ENCODE results near the gene GET4. TPM values are rescaled to one million over a fixed set of nuclear protein-coding genes. Genes with fewer than 3 reads are reported as not detected.

Gene GET4
- total RNA-seq, 2 experiments from 2014 or later, result 22.3 to 27.1 TPM

DNA sequence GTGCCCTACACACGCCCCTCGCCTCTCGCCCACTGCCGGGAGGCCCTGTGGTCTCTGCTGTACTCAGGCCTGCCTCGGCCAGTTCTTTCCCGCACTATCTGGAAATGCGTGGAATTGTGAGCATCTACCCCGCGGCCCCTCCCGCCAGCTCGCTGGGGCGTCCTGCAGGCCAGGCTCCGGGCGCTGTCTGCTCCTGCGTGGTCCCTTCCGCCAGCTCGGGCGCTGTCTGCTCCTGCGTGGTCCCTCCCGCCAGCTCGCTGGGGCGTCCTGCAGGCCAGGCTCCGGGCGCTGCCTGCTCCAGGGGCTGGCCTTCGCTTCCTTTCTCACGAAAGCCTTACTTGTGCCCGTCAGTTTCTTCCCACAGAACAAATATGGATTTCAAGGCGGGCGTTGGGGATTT is 14.9 kb downstream of the GET4 start:
- CTCF ChIA-PET, result no interaction called here
- H3K27ac Mint-ChIP-seq, result no peak overlapping the region

DNA sequence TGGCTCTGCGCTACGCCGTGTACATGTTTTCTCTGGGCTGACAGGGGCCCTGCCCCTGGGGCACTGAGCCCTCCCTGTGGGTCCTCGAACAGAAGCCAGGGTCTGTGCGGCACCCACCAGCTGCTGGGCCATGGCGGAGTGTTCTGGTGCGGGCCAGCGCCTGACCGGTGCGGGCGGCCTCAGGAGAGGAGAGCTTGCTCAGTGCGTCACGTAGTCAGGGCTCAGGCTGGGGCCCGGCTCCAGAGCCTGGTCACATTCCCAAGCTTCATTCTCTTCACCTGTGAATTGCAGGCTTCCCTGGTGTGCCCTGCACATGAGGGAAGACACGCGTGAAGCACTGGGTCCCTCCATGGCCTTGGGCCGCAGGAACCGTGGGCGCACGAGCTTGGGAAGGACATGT is 15.5 kb downstream of the GET4 start:
- no peaks in the 10 kb centered on the region for H3K9me3 Mint-ChIP-seq
- intact Hi-C loops (cut with micrococcal nuclease), result no loop called here
- ChIA-PET CTCF (no interaction called here), POLR2A (no interaction called here)
- no peaks in the 10 kb centered on the region for H3K27me3 Mint-ChIP-seq
- no peak overlapping the region for H3K4me3 Mint-ChIP-seq
- H3K27ac Mint-ChIP-seq, result no peak overlapping the region
- no peaks in the 10 kb centered on the region for H3K4me1 Mint-ChIP-seq (ENCODE audit: low read depth)
- no peak for DNase-seq
- peaks cover 30% of the 10 kb centered on the region for H3K36me3 Mint-ChIP-seq

More for the DNA sequence above, 14.9 kb downstream of the GET4 start:
- no peak for DNase-seq
- no peaks in the 10 kb centered on the region for H3K4me1 Mint-ChIP-seq (ENCODE audit: low read depth)
- intact Hi-C loops (cut with micrococcal nuclease), result no loop called here
- H3K36me3 Mint-ChIP-seq, result peaks cover 29% of the 10 kb centered on the region
- no peak overlapping the region for H3K4me3 Mint-ChIP-seq
- no peaks in the 10 kb centered on the region for H3K9me3 Mint-ChIP-seq
- no peaks in the 10 kb centered on the region for H3K27me3 Mint-ChIP-seq
- POLR2A ChIA-PET, result no interaction called here

DNA sequence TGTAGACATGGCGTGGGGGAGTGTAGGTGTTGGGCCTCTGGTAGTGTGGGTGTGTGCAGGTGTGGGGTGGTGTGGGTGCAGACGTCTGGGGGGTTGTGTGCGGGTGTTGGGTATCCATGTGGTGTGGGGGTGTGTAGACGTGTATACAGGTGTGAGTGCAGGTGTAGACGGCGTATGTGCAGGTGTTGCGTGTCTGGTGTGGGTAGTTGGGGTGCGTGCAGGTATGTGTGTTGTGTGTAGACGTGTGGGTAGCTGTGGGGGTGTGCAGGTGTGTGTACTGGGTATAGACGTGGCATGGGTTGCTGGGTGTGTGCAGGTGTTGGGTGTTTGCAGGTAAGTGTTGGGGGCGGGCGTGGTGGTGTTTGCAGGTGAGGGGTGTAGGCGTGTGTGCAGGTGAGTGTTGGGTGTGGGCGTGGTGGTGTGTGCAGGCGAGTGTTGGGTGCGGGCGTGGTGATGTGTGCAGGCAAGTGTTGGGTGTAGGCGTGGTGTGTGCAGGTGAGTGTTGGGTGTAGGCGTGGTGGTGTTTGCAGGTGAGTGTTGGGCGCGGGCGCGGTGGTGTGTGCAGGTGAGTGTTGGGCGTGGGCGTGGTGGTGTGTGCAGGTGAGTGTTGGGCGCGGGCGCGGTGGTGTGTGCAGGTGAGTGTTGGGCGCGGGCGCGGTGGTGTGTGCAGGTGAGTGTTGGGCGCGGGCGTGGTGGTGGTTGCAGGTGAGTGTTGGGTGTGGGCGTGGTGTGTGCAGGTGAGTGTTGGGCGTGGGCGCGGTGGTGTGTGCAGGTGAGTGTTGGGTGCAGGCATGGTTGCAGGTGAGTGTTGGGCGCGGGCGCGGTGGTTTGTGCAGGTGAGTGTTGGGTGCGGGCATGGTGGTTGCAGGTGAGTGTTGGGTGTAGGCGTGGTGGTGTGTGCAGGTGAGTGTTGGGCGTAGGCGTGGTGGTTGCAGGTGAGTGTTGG is 16.6 kb downstream of the GET4 start:
- Mint-ChIP-seq H3K36me3 (peaks cover 29% of the 10 kb centered on the region), H3K27ac (no peak overlapping the region), H3K9me3 (no peaks in the 10 kb centered on the region), H3K27me3 (no peaks in the 10 kb centered on the region), H3K4me3 (no peak overlapping the region), H3K4me1 (ENCODE audit: low read depth) (no peaks in the 10 kb centered on the region)
- CTCF ChIA-PET, result no interaction called here
- intact Hi-C loops (cut with micrococcal nuclease), result no loop called here
- POLR2A ChIA-PET, result no interaction called here
- DNase-seq, result no peak

DNA sequence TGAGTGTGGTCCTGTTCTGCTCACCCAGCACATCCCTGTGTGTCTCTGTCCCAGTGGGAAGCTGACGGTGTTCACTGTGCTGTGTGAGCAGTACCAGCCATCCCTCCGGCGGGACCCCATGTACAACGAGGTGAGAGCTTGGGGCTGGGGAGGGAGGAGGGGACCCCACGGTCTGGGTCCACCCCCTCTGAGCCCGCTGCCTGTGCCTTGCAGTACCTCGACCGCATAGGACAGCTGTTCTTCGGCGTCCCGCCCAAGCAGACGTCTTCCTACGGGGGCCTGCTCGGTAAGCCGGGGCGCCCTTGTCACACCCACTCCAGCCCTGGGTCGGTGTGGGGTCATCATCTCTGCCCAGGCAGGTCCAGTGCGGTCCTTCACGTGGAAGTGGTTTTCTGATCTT is 17.3 kb downstream of the GET4 start:
- H3K4me1 Mint-ChIP-seq (ENCODE audit: low read depth), result no peaks in the 10 kb centered on the region
- intact Hi-C loops (cut with micrococcal nuclease), result no loop called here
- H3K9me3 Mint-ChIP-seq, result no peaks in the 10 kb centered on the region
- CTCF ChIA-PET, result no interaction called here
- POLR2A ChIA-PET, result no interaction called here
- no peak overlapping the region for H3K27ac Mint-ChIP-seq
- DNase-seq, result no peak
- no peak overlapping the region for H3K4me3 Mint-ChIP-seq
- H3K27me3 Mint-ChIP-seq, result no peaks in the 10 kb centered on the region
- H3K36me3 Mint-ChIP-seq, result peaks cover 29% of the 10 kb centered on the region

DNA sequence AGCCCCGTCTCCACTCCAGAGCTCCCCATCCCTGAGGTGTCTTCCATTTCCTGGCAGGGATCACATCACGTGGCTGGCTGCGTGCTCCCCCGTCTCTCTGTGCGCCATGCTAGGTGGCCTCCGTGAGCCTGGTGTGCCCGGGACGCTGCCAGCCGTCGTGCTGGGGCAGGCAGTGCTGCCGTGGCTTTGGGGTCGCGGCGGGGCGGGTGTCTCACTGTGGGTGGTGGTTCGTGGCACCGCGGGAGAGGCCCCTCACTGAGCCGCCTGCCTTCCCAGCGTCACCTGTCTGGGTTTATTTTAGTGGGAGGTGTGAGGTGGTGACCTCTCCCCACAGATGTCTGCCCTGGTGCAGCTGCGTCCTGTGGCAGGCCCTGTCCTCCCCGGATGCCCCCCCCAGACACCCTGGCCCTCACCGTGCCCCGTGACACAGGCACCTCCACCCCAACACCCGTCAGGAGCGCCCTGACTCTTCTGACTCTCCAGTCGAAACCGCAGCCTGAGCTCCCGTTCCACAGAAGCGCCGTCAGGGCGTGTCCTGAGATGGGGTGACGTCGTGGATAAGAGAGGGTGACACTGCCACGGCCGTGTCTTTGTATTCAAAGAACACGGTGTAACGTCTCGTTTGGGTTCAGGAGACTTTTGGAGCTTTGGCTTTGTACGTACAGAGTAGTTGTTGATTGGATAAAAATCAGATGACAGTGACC is 18.0 kb downstream of the GET4 start:
- DNase-seq, result no peak
- Mint-ChIP-seq H3K27me3 (no peaks in the 10 kb centered on the region), H3K9me3 (no peaks in the 10 kb centered on the region), H3K27ac (no peak overlapping the region), H3K4me1 (ENCODE audit: low read depth) (no peaks in the 10 kb centered on the region), H3K4me3 (no peak overlapping the region), H3K36me3 (peaks cover 29% of the 10 kb centered on the region)
- intact Hi-C loops (cut with micrococcal nuclease), result no loop called here
- ChIA-PET POLR2A (no interaction called here), CTCF (no interaction called here)

DNA sequence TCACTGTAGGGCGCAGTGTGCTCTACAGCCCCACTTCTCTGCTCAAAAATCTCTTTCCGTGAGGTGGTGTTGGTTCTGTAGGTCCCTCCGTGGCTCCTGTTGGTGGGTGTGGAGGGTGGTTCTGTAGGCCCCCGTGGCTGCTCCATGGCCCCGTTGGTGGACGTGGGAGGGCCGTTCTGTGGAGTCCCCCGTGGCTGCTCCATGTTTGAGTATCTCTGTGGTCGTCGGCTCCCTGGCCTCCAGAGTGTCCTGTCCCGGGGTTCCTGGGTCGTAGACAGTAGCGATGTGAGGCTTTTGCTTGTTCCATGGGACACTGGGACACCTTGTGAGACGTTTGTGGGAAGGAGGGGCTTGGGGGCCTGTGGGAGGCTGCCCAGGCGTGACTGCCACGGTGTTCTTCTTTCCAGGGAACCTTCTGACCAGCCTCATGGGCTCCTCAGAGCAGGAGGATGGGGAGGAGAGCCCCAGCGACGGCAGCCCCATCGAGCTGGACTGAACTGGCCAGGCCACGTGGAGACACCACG is 18.6 kb downstream of the GET4 start:
- Mint-ChIP-seq H3K36me3 (peaks cover 29% of the 10 kb centered on the region), H3K27me3 (no peaks in the 10 kb centered on the region), H3K9me3 (no peaks in the 10 kb centered on the region), H3K4me3 (no peak overlapping the region), H3K4me1 (ENCODE audit: low read depth) (no peaks in the 10 kb centered on the region), H3K27ac (no peak overlapping the region)
- intact Hi-C loops (cut with micrococcal nuclease), result no loop called here
- CTCF ChIA-PET, result no interaction called here
- no peak for DNase-seq
- POLR2A ChIA-PET, result no interaction called here

DNA sequence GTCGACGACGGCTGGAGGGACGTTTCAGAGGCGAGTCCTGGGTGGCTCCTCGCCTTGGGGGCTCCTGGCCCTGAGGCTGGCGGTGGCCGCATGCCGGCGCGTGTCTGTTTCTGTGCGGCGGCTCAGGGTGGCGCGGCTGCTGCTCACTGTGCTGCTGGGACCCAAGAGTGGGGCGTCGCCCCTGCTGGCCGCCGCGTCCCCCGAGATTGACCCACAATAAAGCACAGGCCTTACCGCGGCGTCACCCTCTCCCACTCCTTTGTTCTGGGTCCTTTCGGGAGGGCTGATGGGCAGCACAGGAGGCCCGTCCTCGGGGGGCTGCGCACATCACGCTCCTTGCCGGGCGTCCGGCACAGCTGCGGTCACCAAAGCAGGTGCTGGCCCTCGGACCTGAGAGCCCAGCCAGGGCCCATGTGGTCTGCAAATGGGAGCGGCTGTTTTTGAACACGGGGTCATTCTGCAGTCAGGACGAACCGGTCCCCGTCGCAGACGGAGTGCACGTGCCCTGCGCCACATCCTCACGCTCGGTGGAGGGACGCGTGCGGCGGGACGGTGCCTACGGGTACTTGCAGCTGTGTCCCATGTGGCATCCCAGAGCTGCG is 19.2 kb downstream of the GET4 start:
- DNase-seq, result no peak
- Mint-ChIP-seq H3K27ac (no peak overlapping the region), H3K4me3 (no peak overlapping the region), H3K27me3 (no peaks in the 10 kb centered on the region), H3K36me3 (peaks cover 29% of the 10 kb centered on the region), H3K4me1 (ENCODE audit: low read depth) (no peaks in the 10 kb centered on the region), H3K9me3 (no peaks in the 10 kb centered on the region)
- POLR2A ChIA-PET, result no interaction called here
- intact Hi-C loops (cut with micrococcal nuclease), result no loop called here
- CTCF ChIA-PET, result no interaction called here

DNA sequence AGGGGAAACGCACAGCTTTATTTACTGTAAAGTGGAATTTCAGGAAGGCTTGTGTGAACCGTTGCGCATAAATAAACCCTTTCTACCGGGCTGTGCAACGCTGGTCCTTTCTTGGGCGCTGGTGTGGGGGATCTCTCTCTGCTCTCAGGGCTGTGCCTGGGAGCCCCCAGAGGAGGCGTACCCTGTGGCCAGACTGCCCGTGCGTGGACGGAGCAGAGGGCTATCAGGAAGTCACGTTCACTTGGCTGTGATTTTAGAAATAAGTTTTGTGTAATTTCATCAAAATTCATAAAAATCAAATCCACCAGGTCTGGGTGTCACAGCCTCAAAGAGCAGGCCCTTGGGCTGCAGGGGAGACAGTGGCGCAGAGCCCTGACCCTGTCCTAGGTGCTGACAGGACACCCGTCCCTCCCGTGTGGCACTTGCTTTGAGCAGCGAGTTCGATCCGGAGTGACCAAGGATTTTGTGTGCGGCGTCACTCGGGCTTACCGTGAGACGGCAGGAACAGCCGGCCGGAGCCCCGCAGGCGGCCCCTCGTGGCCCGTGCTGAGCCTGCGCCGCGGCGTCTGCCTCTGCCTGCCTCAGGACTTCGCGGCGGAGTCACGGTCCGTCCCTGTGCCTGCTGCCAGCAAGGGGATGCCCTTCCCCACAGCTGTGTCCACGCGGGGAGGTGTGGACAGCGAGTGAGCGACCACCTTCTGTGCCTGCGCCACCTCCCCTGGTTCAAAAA is 20.2 kb downstream of the GET4 start:
- no peak for DNase-seq
- no peak overlapping the region for H3K27ac Mint-ChIP-seq
- H3K36me3 Mint-ChIP-seq, result peaks cover 29% of the 10 kb centered on the region
- H3K4me3 Mint-ChIP-seq, result no peak overlapping the region
- no peaks in the 10 kb centered on the region for H3K27me3 Mint-ChIP-seq
- CTCF ChIA-PET, result no interaction called here
- H3K9me3 Mint-ChIP-seq, result no peaks in the 10 kb centered on the region
- POLR2A ChIA-PET, result interaction anchor here (1.1 kb wide), 1 partner anchor 70 kb away, joined by 4 read pairs; no protein-coding TSS in a partner anchor
- H3K4me1 Mint-ChIP-seq (ENCODE audit: low read depth), result no peaks in the 10 kb centered on the region
- intact Hi-C loops (cut with micrococcal nuclease), result no loop called here

DNA sequence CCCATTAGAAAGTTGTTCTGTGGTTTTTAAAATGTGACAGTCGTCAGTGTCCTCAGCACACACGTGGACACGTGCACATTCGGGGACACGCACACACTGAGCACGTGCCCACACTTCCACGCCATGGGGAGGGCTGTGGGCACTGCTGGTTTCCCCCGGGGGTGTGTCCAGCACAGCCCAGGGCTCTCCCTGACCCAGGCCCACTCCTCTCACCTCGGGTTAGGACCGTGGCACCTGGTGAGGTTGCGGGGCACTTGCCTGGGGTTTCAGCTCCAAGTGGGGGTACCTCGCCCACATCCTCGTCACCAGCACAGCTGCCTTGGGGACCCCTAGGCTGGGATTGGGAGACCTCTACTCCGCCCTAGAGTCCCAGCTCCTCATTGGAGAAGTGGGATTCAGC is 20.7 kb downstream of the GET4 start:
- ChIA-PET CTCF (no interaction called here), POLR2A (interaction anchor here (1.1 kb wide), 1 partner anchor 69 kb away, joined by 4 read pairs; no protein-coding TSS in a partner anchor)
- Mint-ChIP-seq H3K4me1 (ENCODE audit: low read depth) (no peaks in the 10 kb centered on the region), H3K27ac (no peak overlapping the region), H3K27me3 (no peaks in the 10 kb centered on the region), H3K36me3 (peaks cover 29% of the 10 kb centered on the region), H3K9me3 (no peaks in the 10 kb centered on the region), H3K4me3 (no peak overlapping the region)
- DNase-seq, result no peak
- intact Hi-C loops (cut with micrococcal nuclease), result no loop called here

DNA sequence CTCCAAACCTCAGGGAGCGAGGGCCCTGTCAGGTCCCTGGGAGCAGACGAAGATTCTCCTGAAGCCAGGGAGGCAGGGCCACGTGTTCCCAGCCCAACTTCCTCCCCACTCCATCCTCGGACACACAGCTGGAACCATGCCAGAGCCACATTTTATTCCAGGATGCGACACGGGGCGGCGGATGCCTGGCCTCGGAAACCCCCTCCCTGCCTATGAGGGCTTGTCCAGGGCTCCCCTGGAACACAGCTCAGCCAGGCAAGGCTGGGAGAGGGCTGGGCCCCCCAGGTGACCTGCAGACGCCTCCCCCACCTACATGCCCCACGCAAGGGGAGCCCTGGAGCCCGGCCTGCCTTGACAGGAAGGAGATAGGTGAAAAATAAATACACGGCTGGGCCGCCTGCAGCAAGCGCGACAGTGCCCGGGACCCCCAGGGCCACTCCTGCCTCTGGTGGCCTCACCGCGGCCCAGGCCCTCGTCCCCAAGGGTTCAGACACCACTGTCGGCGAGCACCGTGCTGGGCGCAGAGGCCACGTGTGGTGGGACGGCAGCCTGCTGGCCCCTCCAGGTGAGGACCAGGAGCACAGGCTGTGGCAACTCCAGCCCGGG is 21.5 kb downstream of the GET4 start:
- peaks cover 22% of the 10 kb centered on the region for H3K36me3 Mint-ChIP-seq
- ChIA-PET CTCF (no interaction called here), POLR2A (interaction anchor here (1.1 kb wide), 1 partner anchor 68 kb away, joined by 4 read pairs; no protein-coding TSS in a partner anchor)

DNA sequence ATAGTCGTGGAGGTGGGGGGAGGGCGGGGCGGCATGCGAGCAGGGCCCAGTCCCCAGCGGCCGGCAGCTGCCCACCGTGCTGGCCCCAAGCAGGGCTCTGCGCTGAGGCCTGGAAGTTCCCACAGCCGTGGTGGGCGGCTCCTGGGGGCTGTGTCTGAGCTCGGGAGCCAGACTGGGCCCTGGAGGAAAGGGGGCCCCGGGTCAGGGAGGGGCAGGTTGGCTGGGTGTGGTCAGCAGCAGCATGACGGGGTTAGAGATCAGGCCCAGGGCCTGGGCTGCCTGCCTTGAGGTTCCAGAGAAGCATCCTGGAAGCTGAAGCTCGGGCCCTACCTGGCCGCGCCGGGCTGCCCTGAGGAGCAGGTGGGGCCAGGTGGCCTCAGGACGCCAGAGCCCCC is 22.1 kb downstream of the GET4 start:
- no peak for DNase-seq
- ChIA-PET POLR2A (no interaction called here), CTCF (interaction anchor here (0.9 kb wide), 1 partner anchor 95 kb away, joined by 3 read pairs; no protein-coding TSS in a partner anchor)
- H3K36me3 Mint-ChIP-seq, result peaks cover 18% of the 10 kb centered on the region
- no peak overlapping the region for H3K27ac Mint-ChIP-seq
- H3K27me3 Mint-ChIP-seq, result no peaks in the 10 kb centered on the region
- intact Hi-C loops (cut with micrococcal nuclease), result no loop called here
- H3K4me1 Mint-ChIP-seq (ENCODE audit: low read depth), result no peaks in the 10 kb centered on the region
- no peaks in the 10 kb centered on the region for H3K9me3 Mint-ChIP-seq
- no peak overlapping the region for H3K4me3 Mint-ChIP-seq

More for the DNA sequence above, 21.5 kb downstream of the GET4 start:
- Mint-ChIP-seq H3K27me3 (no peaks in the 10 kb centered on the region), H3K9me3 (no peaks in the 10 kb centered on the region), H3K27ac (no peak overlapping the region), H3K4me3 (no peak overlapping the region), H3K4me1 (ENCODE audit: low read depth) (no peaks in the 10 kb centered on the region)
- intact Hi-C loops (cut with micrococcal nuclease), result no loop called here
- no peak for DNase-seq
